IMR-90 (cell line): ENCODE results near the gene ADH5. TPM values are rescaled to one million over a fixed set of nuclear protein-coding genes. Genes with fewer than 3 reads are reported as not detected.

Experiments used
- ATAC-seq: fragments of 200-7000 bp; cut with Tn5 transposase; 2 replicates; pipeline ENCODE4 v1.9.1; 2020; ENCODE audit warnings: low read depth, mild to moderate bottlenecking, moderate library complexity
- BruUV-seq: library from RNA; stranded (reverse); fragments of 400-500 nt; replicated peaks from 2 replicates; lab custom pipeline; 2021; lab: Mats Ljungman, UMichigan
- CTCF ChIA-PET: fragments of 300-600 bp; formaldehyde crosslinking; extraction: SDS; loops from one replicate; lab custom pipeline; 2021; ENCODE audit warnings: antibody characterized with exemption; lab: Yijun Ruan, JAX
- POLR2A ChIA-PET: fragments of 300-600 bp; sonication (Branson Sonifier 250); formaldehyde crosslinking; loops from one replicate; lab custom pipeline; 2022; ENCODE audit warnings: antibody characterized with exemption; ENCODE audit not compliant: unreplicated experiment; lab: Charles Lee
- DNase-seq: peaks from one replicate; pipeline ENCODE4 v3.0.0; 2013
- H2AFZ ChIP-seq: replicated peaks from 2 replicates; pipeline ENCODE3; 2013; ENCODE audit warnings: low read length, mild to moderate bottlenecking; ENCODE audit not compliant: poor library complexity
- H2AK5ac ChIP-seq: 2 replicates; pipeline ENCODE4 v1.6.1; 2013; ENCODE audit warnings: low read depth, low read length, inconsistent platforms
- H2AK9ac ChIP-seq: replicated peaks from 2 replicates; pipeline ENCODE3; 2013; ENCODE audit warnings: mild to moderate bottlenecking, low read depth, low read length, moderate library complexity; ENCODE audit not compliant: poor library complexity
- H2BK120ac ChIP-seq: 2 replicates; pipeline ENCODE4 v1.6.1; 2013; ENCODE audit warnings: low read depth, low read length, inconsistent platforms
- H2BK15ac ChIP-seq: 3 replicates; pipeline ENCODE4 v1.6.1; 2013; ENCODE audit warnings: low read depth, low read length, inconsistent platforms
- H2BK20ac ChIP-seq: 2 replicates; pipeline ENCODE4 v1.6.1; 2013; ENCODE audit warnings: low read depth, mild to moderate bottlenecking, inconsistent platforms, low read length, moderate library complexity
- H2BK5ac ChIP-seq: 2 replicates; pipeline ENCODE4 v1.6.1; 2013; ENCODE audit warnings: mild to moderate bottlenecking, low read depth, low read length, inconsistent platforms; ENCODE audit not compliant: poor library complexity, severe bottlenecking
- H3K14ac ChIP-seq: replicated peaks from 2 replicates; pipeline ENCODE4 v1.6.1; 2013; ENCODE audit warnings: low read depth, low read length, inconsistent platforms
- H3K18ac ChIP-seq: 2 replicates; pipeline ENCODE4 v1.6.1; 2013; ENCODE audit warnings: low read depth, low read length, control low read depth
- H3K23ac ChIP-seq: 2 replicates; pipeline ENCODE4 v1.6.1; 2013; ENCODE audit warnings: low read depth, low read length, inconsistent platforms
- H3K27ac ChIP-seq: 2 replicates; pipeline ENCODE4 v1.5.1; 2013; ENCODE audit warnings: mild to moderate bottlenecking, control low read depth, low read length; ENCODE audit not compliant: insufficient read depth
- H3K27me3 ChIP-seq: 2 replicates; pipeline ENCODE4 v1.6.1; 2013; ENCODE audit warnings: low read length; ENCODE audit not compliant: control insufficient read depth, insufficient read depth
- H3K36me3 ChIP-seq: 2 replicates; pipeline ENCODE4 v1.6.1; 2013; ENCODE audit warnings: low read length, mixed read lengths; ENCODE audit not compliant: control insufficient read depth, insufficient read depth
- H3K4ac ChIP-seq: 2 replicates; pipeline ENCODE4 v1.6.1; 2013; ENCODE audit warnings: low read depth, low read length, inconsistent platforms
- H3K4me1 ChIP-seq: 2 replicates; pipeline ENCODE4 v1.6.1; 2013; ENCODE audit warnings: low read length, mixed read lengths; ENCODE audit not compliant: control insufficient read depth, insufficient read depth
- H3K4me2 ChIP-seq: 2 replicates; pipeline ENCODE4 v1.6.1; 2013; ENCODE audit warnings: low read depth, mild to moderate bottlenecking, control low read depth, low read length, moderate library complexity
- H3K4me3 ChIP-seq: 2 replicates; pipeline ENCODE4 v1.5.1; 2013; ENCODE audit warnings: low read depth, mild to moderate bottlenecking, control low read depth, low read length, moderate library complexity; ENCODE audit not compliant: insufficient read depth
- H3K56ac ChIP-seq: 2 replicates; pipeline ENCODE4 v1.6.1; 2013; ENCODE audit warnings: low read length, inconsistent platforms; ENCODE audit not compliant: insufficient read depth; ENCODE audit errors: extremely low read depth
- H3K79me1 ChIP-seq, 2 experiments: 2 replicates each; pipeline ENCODE4 v1.6.1; 2013; ENCODE audit warnings: low read length in 2 of 2, inconsistent platforms in 1 of 2, low read depth in 1 of 2
- H3K9ac ChIP-seq: 2 replicates; pipeline ENCODE4 v1.6.1; 2013; ENCODE audit warnings: low read depth, low read length, control low read depth
- H3K9me1 ChIP-seq: 2 replicates; pipeline ENCODE4 v1.6.1; 2013; ENCODE audit warnings: low read length, inconsistent platforms; ENCODE audit not compliant: insufficient read depth
- H3K9me3 ChIP-seq: 2 replicates; pipeline ENCODE4 v1.6.1; 2013; ENCODE audit warnings: low read length; ENCODE audit not compliant: control insufficient read depth, insufficient read depth
- H4K20me1 ChIP-seq: 2 replicates; pipeline ENCODE4 v1.6.1; 2013; ENCODE audit warnings: low read length, inconsistent platforms; ENCODE audit not compliant: insufficient read depth
- H4K5ac ChIP-seq: 2 replicates; pipeline ENCODE4 v1.6.1; 2013; ENCODE audit warnings: mild to moderate bottlenecking, low read depth, low read length, control low read depth
- H4K8ac ChIP-seq, 2 experiments: 2 replicates each; pipeline ENCODE4 v1.6.1; 2013; ENCODE audit warnings: low read depth in 2 of 2, low read length in 2 of 2, control low read depth in 1 of 2, inconsistent platforms in 1 of 2
- H4K91ac ChIP-seq: 2 replicates; pipeline ENCODE4 v1.6.1; 2013; ENCODE audit warnings: low read depth, low read length, inconsistent platforms; ENCODE audit not compliant: insufficient read depth
- CTCF ChIP-seq: conservative IDR thresholded peaks from 2 replicates; pipeline ENCODE4 v1.5.1; 2012; ENCODE audit warnings: mild to moderate bottlenecking, low read depth, low read length, improper control_type of control experiment
- ELK1 ChIP-seq: fragments of 150-350 bp; IDR thresholded peaks from 2 replicates; pipeline ENCODE4 v1.6.1; 2016; ENCODE audit warnings: low read depth, mild to moderate bottlenecking, low read length, moderate library complexity, borderline replicate concordance
- MAFK ChIP-seq: IDR thresholded peaks from 2 replicates; pipeline ENCODE4 v1.6.1; 2012; ENCODE audit warnings: low read depth, low read length, improper control_type of control experiment
- RAD21 ChIP-seq: IDR thresholded peaks from 2 replicates; pipeline ENCODE4 v1.6.1; 2012; ENCODE audit warnings: low read length, improper control_type of control experiment
- SMC3 ChIP-seq: fragments of 150-350 bp; IDR thresholded peaks from 2 replicates; pipeline ENCODE4 v1.6.1; 2016; ENCODE audit warnings: low read depth, mild to moderate bottlenecking, antibody characterized with exemption, low read length, moderate library complexity
- WGBS, 2 experiments: methylation state at CpG; one replicate each; pipeline versions ENCODE4 v1.1.5 to v1.1.7; 2013; ENCODE audit warnings: missing lambda C conversion rate in 2 of 2; ENCODE audit not compliant: insufficient read length in 1 of 2; ENCODE audit errors: extremely low coverage in 2 of 2; 5-methylcytosine and 5-hydroxymethylcytosine counted together
- dilution Hi-C: fragments of 300-500 bp; cut with HindIII; formaldehyde crosslinking; loops from one replicate; pipeline ENCODE4 v1.14.3; 2018; ENCODE audit warnings: low sequenced_read_pairs; ENCODE audit not compliant: unreplicated experiment
- in situ Hi-C: fragments of 300-500 bp; cut with MboI; formaldehyde crosslinking; loops from 3 replicates; pipeline ENCODE4 v1.14.3; 2019; ENCODE audit warnings: low sequenced_read_pairs, inconsistent platforms, mixed read lengths
- intact Hi-C: fragments of 100-400 bp; cut with micrococcal nuclease; formaldehyde crosslinking; loops from 2 replicates; pipeline ENCODE4 v1.10.0; 2022
- polyA plus RNA-seq, 3 experiments: library from polyadenylated mRNA; depleted of rRNA; stranded (reverse); fragments of >200 nt; gene quantifications; 2 replicates each; pipeline ENCODE4 v1.2.3, GENCODE V29; 2012; ENCODE audit warnings: low replicate concordance in 1 of 3
- total RNA-seq: library from RNA; depleted of rRNA; stranded (reverse); fragments of >200 nt; gene quantifications from 2 replicates; pipeline ENCODE4 v1.2.3, GENCODE V29; 2012

ADH5 gene
- total and polyA plus RNA-seq, 2 of the 4 experiments (the other 2 are of a cell fraction) = 140 to 178 TPM

- Histone ChIP-seq H3K4me1 (no peaks in the 10 kb centered on the region), H3K56ac (no peak overlapping the region), H2AFZ (no peak overlapping the region), H3K18ac (no peak overlapping the region), H3K36me3 (no peaks in the 10 kb centered on the region), H3K27ac (no peak overlapping the region; the same call in 1 of the 2 replicates), H3K9me1 (no peaks in the 10 kb centered on the region), H3K4ac (no peak overlapping the region), H2AK5ac (no peak overlapping the region), H3K79me1 (no peaks in the 10 kb centered on the region), H3K4me2 (no peak overlapping the region), H2AK9ac (no peak overlapping the region), H3K4me3 (no peak overlapping the region), H3K27me3 (no peaks in the 10 kb centered on the region), H3K14ac (no peak overlapping the region), H3K9me3 (no peaks in the 10 kb centered on the region), H4K8ac (no peak overlapping the region), H2BK120ac (peak overlapping the region; percentile 8; the same call in 1 of the 2 replicates), H2BK5ac (no peak overlapping the region), H3K9ac (no peak overlapping the region), H2BK20ac (peak overlapping the region; percentile 51; the same call in 1 of the 2 replicates), H2BK15ac (no peak overlapping the region), H3K23ac (no peak overlapping the region), H4K5ac (no peak overlapping the region; the same call in 1 of the 2 replicates), H4K91ac (no peak overlapping the region), H4K20me1 (no peaks in the 10 kb centered on the region)
- dilution Hi-C loops (no loop called here), in situ Hi-C loops (no loop called here), intact Hi-C loops (loop anchor here (1.0 to 5.0 kb wide), 3 partner anchors 84 to 345 kb away; no protein-coding TSS in a partner anchor)
- TF ChIP-seq MAFK = no peak
- TF ChIP-seq CTCF = peak; percentile 54
- no peak for TF ChIP-seq ELK1
- peak; percentile 62 for TF ChIP-seq SMC3
- TF ChIP-seq RAD21 = peak; percentile 54
- ATAC-seq (peak; percentile 37; the same call in 1 of the 2 replicates), DNase-seq (peak; percentile 35)
- no TSS peak for BruUV-seq
- CTCF ChIA-PET = interaction anchor here (0.5 to 1.0 kb wide), 3 partner anchors 158 to 757 kb away, joined by 3 to 4 read pairs (median 4); no protein-coding TSS in a partner anchor
- no CpG with 5 or more reads among the region's 9 CpGs for WGBS, 2 experiments
- POLR2A ChIA-PET = no interaction called here
Measured at GRCh38 chr4:99117876-99118693, 29.5 kb upstream of the ADH5 start.
